ENCODE measurements around the gene SLC1A2. TPM values are rescaled to one million over a fixed set of nuclear protein-coding genes. Genes with fewer than 3 reads are reported as not detected.

The SLC1A2 gene
- total and polyA plus RNA-seq, 2 experiments from 2014 or later = 0.70 to 2.8 TPM

- no peak overlapping the region for H3K27ac Mint-ChIP-seq
- H3K27ac ChIP-seq (ENCODE audit: low read depth) = no peak overlapping the region
- ATAC-seq (no peak), DNase-seq (ENCODE audit: low spot score) (no peak)
- H3K4me2 ChIP-seq = no peak overlapping the region
- peaks cover 36% of the 10 kb centered on the region for H3K27me3 Mint-ChIP-seq (ENCODE audit: insufficient read depth, low read depth, poor library complexity)
- peaks cover 3% of the 10 kb centered on the region for H4K20me1 ChIP-seq (replicated peaks; ENCODE audit: insufficient read depth)
- no peak overlapping the region for H2AFZ ChIP-seq
- no peaks in the 10 kb centered on the region for H3K79me2 ChIP-seq (replicated peaks; ENCODE audit: insufficient read depth)
- no peaks in the 10 kb centered on the region for H3F3A ChIP-seq (replicated peaks; ENCODE audit: low read depth)
- TF ChIP-seq ZNF114 (CRISPR knock-in tag; IDR thresholded peaks at IDR 0.05) = no peak
- TF ChIP-seq EZH2phosphoT487 (IDR thresholded peaks at IDR 0.05; ENCODE audit: unreplicated experiment) = no peak
- no peak for TF ChIP-seq POLR2AphosphoS5 (IDR thresholded peaks at IDR 0.05; ENCODE audit: low read depth)
- TF ChIP-seq ZNF331 (CRISPR knock-in tag; IDR thresholded peaks at IDR 0.05; ENCODE audit: low read depth) = no peak
- TF ChIP-seq REST (IDR thresholded peaks at IDR 0.05; ENCODE audit: unreplicated experiment) = no peak
- TF ChIP-seq, protein P1, sequence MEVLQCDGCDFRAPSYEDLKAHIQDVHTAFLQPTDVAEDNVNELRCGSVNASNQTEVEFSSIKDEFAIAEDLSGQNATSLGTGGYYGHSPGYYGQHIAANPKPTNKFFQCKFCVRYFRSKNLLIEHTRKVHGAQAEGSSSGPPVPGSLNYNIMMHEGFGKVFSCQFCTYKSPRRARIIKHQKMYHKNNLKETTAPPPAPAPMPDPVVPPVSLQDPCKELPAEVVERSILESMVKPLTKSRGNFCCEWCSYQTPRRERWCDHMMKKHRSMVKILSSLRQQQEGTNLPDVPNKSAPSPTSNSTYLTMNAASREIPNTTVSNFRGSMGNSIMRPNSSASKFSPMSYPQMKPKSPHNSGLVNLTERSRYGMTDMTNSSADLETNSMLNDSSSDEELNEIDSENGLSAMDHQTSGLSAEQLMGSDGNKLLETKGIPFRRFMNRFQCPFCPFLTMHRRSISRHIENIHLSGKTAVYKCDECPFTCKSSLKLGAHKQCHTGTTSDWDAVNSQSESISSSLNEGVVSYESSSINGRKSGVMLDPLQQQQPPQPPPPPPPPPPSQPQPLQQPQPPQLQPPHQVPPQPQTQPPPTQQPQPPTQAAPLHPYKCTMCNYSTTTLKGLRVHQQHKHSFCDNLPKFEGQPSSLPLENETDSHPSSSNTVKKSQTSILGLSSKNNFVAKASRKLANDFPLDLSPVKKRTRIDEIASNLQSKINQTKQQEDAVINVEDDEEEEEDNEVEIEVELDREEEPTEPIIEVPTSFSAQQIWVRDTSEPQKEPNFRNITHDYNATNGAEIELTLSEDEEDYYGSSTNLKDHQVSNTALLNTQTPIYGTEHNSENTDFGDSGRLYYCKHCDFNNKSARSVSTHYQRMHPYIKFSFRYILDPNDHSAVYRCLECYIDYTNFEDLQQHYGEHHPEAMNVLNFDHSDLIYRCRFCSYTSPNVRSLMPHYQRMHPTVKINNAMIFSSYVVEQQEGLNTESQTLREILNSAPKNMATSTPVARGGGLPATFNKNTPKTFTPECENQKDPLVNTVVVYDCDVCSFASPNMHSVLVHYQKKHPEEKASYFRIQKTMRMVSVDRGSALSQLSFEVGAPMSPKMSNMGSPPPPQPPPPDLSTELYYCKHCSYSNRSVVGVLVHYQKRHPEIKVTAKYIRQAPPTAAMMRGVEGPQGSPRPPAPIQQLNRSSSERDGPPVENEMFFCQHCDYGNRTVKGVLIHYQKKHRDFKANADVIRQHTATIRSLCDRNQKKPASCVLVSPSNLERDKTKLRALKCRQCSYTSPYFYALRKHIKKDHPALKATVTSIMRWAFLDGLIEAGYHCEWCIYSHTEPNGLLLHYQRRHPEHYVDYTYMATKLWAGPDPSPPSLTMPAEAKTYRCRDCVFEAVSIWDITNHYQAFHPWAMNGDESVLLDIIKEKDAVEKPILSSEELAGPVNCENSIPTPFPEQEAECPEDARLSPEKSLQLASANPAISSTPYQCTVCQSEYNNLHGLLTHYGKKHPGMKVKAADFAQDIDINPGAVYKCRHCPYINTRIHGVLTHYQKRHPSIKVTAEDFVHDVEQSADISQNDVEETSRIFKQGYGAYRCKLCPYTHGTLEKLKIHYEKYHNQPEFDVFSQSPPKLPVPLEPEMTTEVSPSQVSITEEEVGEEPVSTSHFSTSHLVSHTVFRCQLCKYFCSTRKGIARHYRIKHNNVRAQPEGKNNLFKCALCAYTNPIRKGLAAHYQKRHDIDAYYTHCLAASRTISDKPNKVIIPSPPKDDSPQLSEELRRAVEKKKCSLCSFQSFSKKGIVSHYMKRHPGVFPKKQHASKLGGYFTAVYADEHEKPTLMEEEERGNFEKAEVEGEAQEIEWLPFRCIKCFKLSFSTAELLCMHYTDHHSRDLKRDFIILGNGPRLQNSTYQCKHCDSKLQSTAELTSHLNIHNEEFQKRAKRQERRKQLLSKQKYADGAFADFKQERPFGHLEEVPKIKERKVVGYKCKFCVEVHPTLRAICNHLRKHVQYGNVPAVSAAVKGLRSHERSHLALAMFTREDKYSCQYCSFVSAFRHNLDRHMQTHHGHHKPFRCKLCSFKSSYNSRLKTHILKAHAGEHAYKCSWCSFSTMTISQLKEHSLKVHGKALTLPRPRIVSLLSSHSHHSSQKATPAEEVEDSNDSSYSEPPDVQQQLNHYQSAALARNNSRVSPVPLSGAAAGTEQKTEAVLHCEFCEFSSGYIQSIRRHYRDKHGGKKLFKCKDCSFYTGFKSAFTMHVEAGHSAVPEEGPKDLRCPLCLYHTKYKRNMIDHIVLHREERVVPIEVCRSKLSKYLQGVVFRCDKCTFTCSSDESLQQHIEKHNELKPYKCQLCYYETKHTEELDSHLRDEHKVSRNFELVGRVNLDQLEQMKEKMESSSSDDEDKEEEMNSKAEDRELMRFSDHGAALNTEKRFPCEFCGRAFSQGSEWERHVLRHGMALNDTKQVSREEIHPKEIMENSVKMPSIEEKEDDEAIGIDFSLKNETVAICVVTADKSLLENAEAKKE (CRISPR knock-in tag; IDR thresholded peaks at IDR 0.05) = no peak
- TF ChIP-seq EZH2 (IDR thresholded peaks at IDR 0.05; ENCODE audit: low read depth, unreplicated experiment) = no peak
- TF ChIP-seq, protein P2, sequence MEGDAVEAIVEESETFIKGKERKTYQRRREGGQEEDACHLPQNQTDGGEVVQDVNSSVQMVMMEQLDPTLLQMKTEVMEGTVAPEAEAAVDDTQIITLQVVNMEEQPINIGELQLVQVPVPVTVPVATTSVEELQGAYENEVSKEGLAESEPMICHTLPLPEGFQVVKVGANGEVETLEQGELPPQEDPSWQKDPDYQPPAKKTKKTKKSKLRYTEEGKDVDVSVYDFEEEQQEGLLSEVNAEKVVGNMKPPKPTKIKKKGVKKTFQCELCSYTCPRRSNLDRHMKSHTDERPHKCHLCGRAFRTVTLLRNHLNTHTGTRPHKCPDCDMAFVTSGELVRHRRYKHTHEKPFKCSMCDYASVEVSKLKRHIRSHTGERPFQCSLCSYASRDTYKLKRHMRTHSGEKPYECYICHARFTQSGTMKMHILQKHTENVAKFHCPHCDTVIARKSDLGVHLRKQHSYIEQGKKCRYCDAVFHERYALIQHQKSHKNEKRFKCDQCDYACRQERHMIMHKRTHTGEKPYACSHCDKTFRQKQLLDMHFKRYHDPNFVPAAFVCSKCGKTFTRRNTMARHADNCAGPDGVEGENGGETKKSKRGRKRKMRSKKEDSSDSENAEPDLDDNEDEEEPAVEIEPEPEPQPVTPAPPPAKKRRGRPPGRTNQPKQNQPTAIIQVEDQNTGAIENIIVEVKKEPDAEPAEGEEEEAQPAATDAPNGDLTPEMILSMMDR (conservative IDR thresholded peaks at IDR 0.05; ENCODE audit: low read depth in 2 of 2) = no peak
- no peak for TF ChIP-seq STAT1 (IDR thresholded peaks at IDR 0.05; ENCODE audit: unreplicated experiment)
- no peak for TF ChIP-seq ETS1 (IDR thresholded peaks at IDR 0.05)
- no peak for TF ChIP-seq NANOG (IDR thresholded peaks at IDR 0.05; ENCODE audit: borderline replicate concordance)
- no peak for TF ChIP-seq JUNB (IDR thresholded peaks at IDR 0.05; ENCODE audit: unreplicated experiment)
- TF ChIP-seq CREB1 (CRISPR knock-in tag; IDR thresholded peaks at IDR 0.05; ENCODE audit: low read depth) = no peak
- H3K4me3 ChIP-seq = no peak overlapping the region
- H3K36me3 ChIP-seq (ENCODE audit: insufficient read depth) = no peaks in the 10 kb centered on the region
- H3K4me1 ChIP-seq (ENCODE audit: insufficient read depth) = peaks cover 6% of the 10 kb centered on the region; the same call in 1 of the 2 replicates
- H3K36me3 Mint-ChIP-seq (ENCODE audit: low read depth) = no peaks in the 10 kb centered on the region
- peaks cover 54% of the 10 kb centered on the region for H3K27me3 ChIP-seq (ENCODE audit: insufficient read depth)
- no peak overlapping the region for H3K4me3 Mint-ChIP-seq
- no peaks in the 10 kb centered on the region; the same call in 2 of the 3 replicates for H3K4me1 Mint-ChIP-seq
- no peaks in the 10 kb centered on the region for H3K9me2 ChIP-seq (ENCODE audit: insufficient read depth)
- peaks cover 3% of the 10 kb centered on the region; the same call in 1 of the 3 replicates for H3K9me3 Mint-ChIP-seq
Observed at GRCh38 chr11:35414311-35414710, 5.0 kb downstream of the SLC1A2 start.

Data from GM23338 (cell line).